ENCODE data around the gene KDM6A. TPM values are rescaled to one million over a fixed set of nuclear protein-coding genes. Genes with fewer than 3 reads are reported as not detected.

KDM6A gene
- polyA plus RNA-seq, 1 donor (not counting 4 experiments of a cell fraction or from before 2014, with no cell fraction given): 64.2 TPM

- no peak overlapping the region for H2AFZ ChIP-seq (ENCODE audit: control insufficient read depth, low read length)
- H3K9me3 ChIP-seq (ENCODE audit: control insufficient read depth, low read depth, low read length): no peaks in the 10 kb centered on the region
- FAIRE-seq (no peak), DNase-seq (ENCODE audit: low read depth, low spot score) (no peak)
- H3K36me3 ChIP-seq (ENCODE audit: control insufficient read depth in 2 of 2, extremely low read depth in 1 of 2, insufficient read depth in 2 of 2, low read length in 2 of 2): no peaks in the 10 kb centered on the region
- TF ChIP-seq EZH2 (IDR thresholded peaks at IDR 0.05; ENCODE audit: low read length): no peak
- no peak for TF ChIP-seq CTCF (optimal IDR thresholded peaks at IDR 0.05 in 1 of 3, IDR thresholded peaks at IDR 0.05 in 1 of 3, conservative IDR thresholded peaks at IDR 0.05 in 1 of 3; ENCODE audit: extremely low read depth in 1 of 3, insufficient read depth in 2 of 3, low read length in 3 of 3)
- no peak overlapping the region for H3K27ac ChIP-seq (ENCODE audit: control insufficient read depth, insufficient read depth, low read length)
- no peak overlapping the region for H3K9ac ChIP-seq (ENCODE audit: control insufficient read depth, extremely low read depth, insufficient read depth, low read length)
- no peak overlapping the region for H3K4me3 ChIP-seq (ENCODE audit: control insufficient read depth in 2 of 3, extremely low read depth in 1 of 3, insufficient read depth in 2 of 3, low read depth in 1 of 3, low read length in 3 of 3)
- dilution Hi-C loops (cut with MboI; ENCODE audit: extremely low pct_ligation_motif_present, low sequenced_read_pairs): no loop called here
- H4K20me1 ChIP-seq (ENCODE audit: control insufficient read depth, extremely low read depth, insufficient read depth, low read length): no peaks in the 10 kb centered on the region
- no peaks in the 10 kb centered on the region for H3K27me3 ChIP-seq (ENCODE audit: control insufficient read depth, extremely low read depth, insufficient read depth, low read length)
- no peak overlapping the region for H3K4me2 ChIP-seq (ENCODE audit: control insufficient read depth, extremely low read depth, insufficient read depth, low read depth, low read length)
- H3K4me1 ChIP-seq (ENCODE audit: control insufficient read depth, extremely low read depth, insufficient read depth, low read length): no peaks in the 10 kb centered on the region
- H3K9me1 ChIP-seq (ENCODE audit: control insufficient read depth, extremely low read depth, insufficient read depth, low read length): no peaks in the 10 kb centered on the region
- no peaks in the 10 kb centered on the region for H3K79me2 ChIP-seq (ENCODE audit: control insufficient read depth, insufficient read depth, low read length)
These were observed 264.5 kb downstream of the KDM6A start for GRCh38 chrX:45137531-45137930.

- dilution Hi-C loops (cut with MboI; ENCODE audit: extremely low pct_ligation_motif_present, low sequenced_read_pairs): no loop called here
These were observed 265.5 kb downstream of the KDM6A start for GRCh38 chrX:45138525-45138924.

More at GRCh38 chrX:45138525-45138924, 265.5 kb downstream of the KDM6A start:
- no peak overlapping the region for H3K9ac ChIP-seq (ENCODE audit: control insufficient read depth, extremely low read depth, insufficient read depth, low read length)
- no peaks in the 10 kb centered on the region for H3K36me3 ChIP-seq (ENCODE audit: control insufficient read depth in 2 of 2, extremely low read depth in 1 of 2, insufficient read depth in 2 of 2, low read length in 2 of 2)
- H3K4me3 ChIP-seq (ENCODE audit: control insufficient read depth in 2 of 3, extremely low read depth in 1 of 3, insufficient read depth in 2 of 3, low read depth in 1 of 3, low read length in 3 of 3): no peak overlapping the region
- H3K4me2 ChIP-seq (ENCODE audit: control insufficient read depth, extremely low read depth, insufficient read depth, low read depth, low read length): no peak overlapping the region
- no peaks in the 10 kb centered on the region for H3K9me3 ChIP-seq (ENCODE audit: control insufficient read depth, low read depth, low read length)
- H4K20me1 ChIP-seq (ENCODE audit: control insufficient read depth, extremely low read depth, insufficient read depth, low read length): no peaks in the 10 kb centered on the region
- TF ChIP-seq CTCF (optimal IDR thresholded peaks at IDR 0.05 in 1 of 3, IDR thresholded peaks at IDR 0.05 in 1 of 3, conservative IDR thresholded peaks at IDR 0.05 in 1 of 3; ENCODE audit: extremely low read depth in 1 of 3, insufficient read depth in 2 of 3, low read length in 3 of 3) (no peak), EZH2 (IDR thresholded peaks at IDR 0.05; ENCODE audit: low read length) (no peak)
- H2AFZ ChIP-seq (ENCODE audit: control insufficient read depth, low read length): no peak overlapping the region
- no peak overlapping the region for H3K27ac ChIP-seq (ENCODE audit: control insufficient read depth, insufficient read depth, low read length)
- no peaks in the 10 kb centered on the region for H3K9me1 ChIP-seq (ENCODE audit: control insufficient read depth, extremely low read depth, insufficient read depth, low read length)
- DNase-seq (ENCODE audit: low read depth, low spot score) (no peak), FAIRE-seq (no peak)
- H3K27me3 ChIP-seq (ENCODE audit: control insufficient read depth, extremely low read depth, insufficient read depth, low read length): no peaks in the 10 kb centered on the region
- H3K4me1 ChIP-seq (ENCODE audit: control insufficient read depth, extremely low read depth, insufficient read depth, low read length): no peaks in the 10 kb centered on the region
- H3K79me2 ChIP-seq (ENCODE audit: control insufficient read depth, insufficient read depth, low read length): no peaks in the 10 kb centered on the region
